Measurements from ENCODE around the gene IGF1R.
"Not testable (repeated sequence)": the region's sequence is repeated elsewhere in the genome, so short reads cannot be mapped to it uniquely, and the experiment has no call there.

Gene IGF1R

GRCh38 chr15:98998279-98998678 lies 349.9 kb downstream of the IGF1R start:
- no peak for DNase-seq (ENCODE audit: low read depth in 2 of 2)

DNA sequence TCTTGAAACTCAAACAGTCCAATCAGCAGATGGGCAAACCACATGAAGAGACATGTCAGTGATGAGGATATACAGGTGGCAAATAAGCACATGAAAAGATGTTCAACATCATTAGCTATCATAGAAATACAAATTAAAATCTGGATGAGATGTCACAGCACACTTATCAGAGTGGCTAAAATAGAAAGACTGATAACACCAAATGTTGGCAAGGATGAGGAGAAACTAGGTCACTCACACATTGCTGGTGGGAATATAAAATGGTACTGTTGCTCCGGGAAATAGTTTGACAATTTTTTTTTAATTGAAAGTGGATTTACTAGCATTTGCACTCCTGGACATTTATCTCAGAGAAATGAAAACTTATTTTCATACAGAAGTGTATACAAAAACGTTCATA lies 350.9 kb downstream of the IGF1R start:
- no peak for DNase-seq (ENCODE audit: low read depth in 2 of 2)

- DNase-seq (ENCODE audit: low read depth in 2 of 2): no peak
Measured at GRCh38 chr15:99002226-99002625, 353.9 kb downstream of the IGF1R start.

- not testable (repeated sequence) for DNase-seq (ENCODE audit: low read depth in 2 of 2)
Measured at GRCh38 chr15:99003317-99003716, 355.0 kb downstream of the IGF1R start.

- DNase-seq (ENCODE audit: low read depth in 2 of 2): not testable (repeated sequence)
Measured at GRCh38 chr15:99004998-99005974, 356.9 kb downstream of the IGF1R start.

DNA sequence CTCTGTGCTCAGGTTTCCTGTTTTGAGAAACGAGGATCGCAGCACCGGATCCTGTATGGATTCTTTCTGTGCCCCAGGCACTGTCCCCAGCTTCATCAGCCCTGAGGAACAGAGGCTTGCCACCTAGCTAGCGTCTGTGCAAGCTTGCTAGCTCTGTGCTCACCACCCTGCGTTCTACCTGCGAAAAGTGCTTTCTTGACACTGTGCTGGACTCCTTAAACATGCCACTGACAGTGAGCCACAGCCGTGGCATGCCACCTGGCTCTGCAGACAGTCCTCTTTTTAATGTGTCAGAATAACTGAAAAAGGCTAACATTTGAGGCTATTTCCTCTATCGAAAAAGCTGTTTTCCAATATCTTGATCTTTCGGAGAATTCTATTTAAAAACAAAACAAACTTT lies 357.8 kb downstream of the IGF1R start:
- no peak for DNase-seq (ENCODE audit: low read depth in 2 of 2)

GRCh38 chr15:99006904-99007495 lies 358.7 kb downstream of the IGF1R start:
- DNase-seq (ENCODE audit: low read depth in 2 of 2): no peak

GRCh38 chr15:99009741-99010330 lies 361.5 kb downstream of the IGF1R start:
- no peak for DNase-seq (ENCODE audit: low read depth in 2 of 2)

DNA sequence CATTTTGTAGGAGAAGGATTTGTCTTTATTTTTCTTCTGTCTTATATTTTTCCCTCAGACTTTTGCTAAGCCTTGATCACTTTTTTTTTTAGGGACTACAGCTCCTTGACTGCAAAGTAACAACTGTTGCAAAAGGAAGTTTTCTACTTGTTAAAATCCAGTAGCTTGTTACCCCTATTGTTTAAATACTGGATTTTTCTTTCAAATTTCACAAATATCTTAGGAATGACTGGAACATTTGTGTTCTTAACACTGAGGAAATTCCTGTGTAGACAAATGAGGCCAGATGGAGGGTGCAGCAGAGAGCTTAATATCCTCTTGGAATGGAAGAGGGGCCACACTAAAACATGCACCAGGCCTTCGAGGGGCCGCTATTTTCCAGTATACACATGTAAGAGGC lies 362.4 kb downstream of the IGF1R start:
- no peak for DNase-seq (ENCODE audit: low read depth in 2 of 2)

Data from stimulated activated CD4-positive, alpha-beta T cell treated with anti-CD3 and anti-CD28 coated beads, Interleukin-4, amount 100 ng/mL, for 48 hours (primary cell).